Upper lobe of left lung (tissue), 6 donors: Measurements from ENCODE around the gene TSPAN33. TPM values are rescaled to one million over a fixed set of nuclear protein-coding genes. Genes with fewer than 3 reads are reported as not detected.
A peak's percentile ranks its signal among the peaks of the same experiment; 100 is the strongest.
"Not testable (repeated sequence)": the region's sequence is repeated elsewhere in the genome, so short reads cannot be mapped to it uniquely, and the experiment has no call there.

Experiments
- ATAC-seq, 2 donors: fragments of 200-7000 bp; cut with Tn5 transposase; one replicate each; pipeline ENCODE4 v1.9.1; 2022; ENCODE audit warnings: mild to moderate bottlenecking in 2 of 2, moderate library complexity in 2 of 2; ENCODE audit not compliant: low FRiP score in 2 of 2
- DNase-seq, 2 donors: peaks; one replicate each; pipeline ENCODE4 v3.0.0-alpha.2; 2019 to 2020
- H3K27ac ChIP-seq, 4 donors: fragments of 200-600 bp; sonication (generic); one replicate each; pipeline ENCODE4 v1.5.1; 2016 to 2019
- H3K27me3 ChIP-seq, 4 donors: fragments of 200-600 bp; sonication (generic); one replicate each; pipeline ENCODE4 v1.5.1; 2017 to 2019
- H3K36me3 ChIP-seq, 4 donors: fragments of 200-600 bp; sonication (generic); one replicate each; pipeline ENCODE4 v1.5.1; 2016 to 2019
- H3K4me1 ChIP-seq, 4 donors: fragments of 200-600 bp; sonication (generic); one replicate each; pipeline ENCODE4 v1.5.1; 2018 to 2019
- H3K4me3 ChIP-seq, 4 donors: fragments of 200-600 bp; sonication (generic); one replicate each; pipeline ENCODE4 v1.5.1; 2017 to 2019; ENCODE audit warnings: mild to moderate bottlenecking in 2 of 4, moderate library complexity in 1 of 4
- H3K9me3 ChIP-seq, 4 donors: fragments of 200-600 bp; sonication (generic); one replicate each; pipeline ENCODE4 v1.5.1; 2018 to 2019
- EP300 ChIP-seq, 4 donors: sonication (generic); formaldehyde crosslinking; IDR thresholded peaks; one replicate each; pipeline ENCODE4 v1.5.1; 2017; ENCODE audit warnings: antibody characterized with exemption in 4 of 4, control low read depth in 2 of 4
- POLR2A ChIP-seq, 4 donors: fragments of 450-650 bp; IDR thresholded peaks; one replicate each; pipeline ENCODE4 v1.5.1; 2016 to 2017; ENCODE audit warnings: antibody characterized with exemption in 4 of 4, mild to moderate bottlenecking in 2 of 4
- POLR2AphosphoS5 ChIP-seq, 2 donors: sonication (generic); formaldehyde crosslinking; IDR thresholded peaks; one replicate each; pipeline ENCODE4 v1.5.1; 2017; ENCODE audit warnings: antibody characterized with exemption in 2 of 2
- WGBS, 2 donors: methylation state at CpG; one replicate each; pipeline ENCODE4 v1.1.5; 2017 to 2018; 5-methylcytosine and 5-hydroxymethylcytosine counted together
- total RNA-seq, 6 donors: library from RNA; depleted of rRNA in 4 of 6; stranded (reverse); fragments of >200 nt in 4 of 6; gene quantifications; one replicate each; pipeline versions ENCODE4 v1.1.0 to v1.2.1, GENCODE V29; 2016 to 2021
- TF ChIP-seq, protein P1 (sequence below), 6 experiments: fragments of 450-650 bp in 4 of 6; fragments of 200-600 bp in 2 of 6; sonication (generic) in 2 of 6; IDR thresholded peaks; one replicate each; pipeline ENCODE4 v1.5.1; 2016 to 2019; ENCODE audit warnings: antibody characterized with exemption in 6 of 6
- donor health status: DM: no; HTN: no; CAD: no; lungs with moderate emphysema.
- donor health status: DM: no; HTN: yes; CAD: no; lungs with severe emphysema.

TSPAN33 gene
- total RNA-seq, 6 donors from 2014 or later: 1.2 to 10.1 (median 4.0) TPM

DNA sequence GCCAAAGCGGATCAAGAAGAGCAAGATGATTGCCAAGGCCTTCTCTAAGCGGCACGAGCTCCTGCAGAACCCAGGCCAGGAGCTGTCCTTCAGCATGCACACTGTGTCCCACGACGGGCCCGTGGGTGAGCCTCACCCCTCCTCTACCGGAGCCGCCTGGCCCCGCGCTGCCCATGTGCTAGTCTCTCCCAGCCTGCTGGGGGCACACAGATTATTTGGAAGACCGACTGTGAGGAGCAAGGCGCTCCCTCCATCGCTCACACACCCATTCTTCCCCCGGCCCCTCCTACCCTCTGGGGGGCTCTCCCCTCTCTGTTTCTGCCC, 66.4 kb downstream of the TSPAN33 start:
- no peaks in the 10 kb centered on the region for H3K27me3 ChIP-seq
- H3K4me1 ChIP-seq: no peaks in the 10 kb centered on the region
- H3K27ac ChIP-seq: no peak overlapping the region
- no peak overlapping the region for H3K4me3 ChIP-seq
- H3K36me3 ChIP-seq: no peaks in the 10 kb centered on the region
- peak in 1 of 2 donors; percentile 72 for DNase-seq
- WGBS, 2 donors: 92 to 94% methylated on average over 14 of the region's 14 CpGs
- no peak for ATAC-seq
- H3K9me3 ChIP-seq: no peaks in the 10 kb centered on the region
- TF ChIP-seq, protein P1, sequence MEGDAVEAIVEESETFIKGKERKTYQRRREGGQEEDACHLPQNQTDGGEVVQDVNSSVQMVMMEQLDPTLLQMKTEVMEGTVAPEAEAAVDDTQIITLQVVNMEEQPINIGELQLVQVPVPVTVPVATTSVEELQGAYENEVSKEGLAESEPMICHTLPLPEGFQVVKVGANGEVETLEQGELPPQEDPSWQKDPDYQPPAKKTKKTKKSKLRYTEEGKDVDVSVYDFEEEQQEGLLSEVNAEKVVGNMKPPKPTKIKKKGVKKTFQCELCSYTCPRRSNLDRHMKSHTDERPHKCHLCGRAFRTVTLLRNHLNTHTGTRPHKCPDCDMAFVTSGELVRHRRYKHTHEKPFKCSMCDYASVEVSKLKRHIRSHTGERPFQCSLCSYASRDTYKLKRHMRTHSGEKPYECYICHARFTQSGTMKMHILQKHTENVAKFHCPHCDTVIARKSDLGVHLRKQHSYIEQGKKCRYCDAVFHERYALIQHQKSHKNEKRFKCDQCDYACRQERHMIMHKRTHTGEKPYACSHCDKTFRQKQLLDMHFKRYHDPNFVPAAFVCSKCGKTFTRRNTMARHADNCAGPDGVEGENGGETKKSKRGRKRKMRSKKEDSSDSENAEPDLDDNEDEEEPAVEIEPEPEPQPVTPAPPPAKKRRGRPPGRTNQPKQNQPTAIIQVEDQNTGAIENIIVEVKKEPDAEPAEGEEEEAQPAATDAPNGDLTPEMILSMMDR (IDR thresholded peaks at IDR 0.05): no peak
- TF ChIP-seq EP300 (IDR thresholded peaks at IDR 0.05) (no peak), POLR2AphosphoS5 (IDR thresholded peaks at IDR 0.05) (no peak), POLR2A (IDR thresholded peaks at IDR 0.05) (no peak)

DNA sequence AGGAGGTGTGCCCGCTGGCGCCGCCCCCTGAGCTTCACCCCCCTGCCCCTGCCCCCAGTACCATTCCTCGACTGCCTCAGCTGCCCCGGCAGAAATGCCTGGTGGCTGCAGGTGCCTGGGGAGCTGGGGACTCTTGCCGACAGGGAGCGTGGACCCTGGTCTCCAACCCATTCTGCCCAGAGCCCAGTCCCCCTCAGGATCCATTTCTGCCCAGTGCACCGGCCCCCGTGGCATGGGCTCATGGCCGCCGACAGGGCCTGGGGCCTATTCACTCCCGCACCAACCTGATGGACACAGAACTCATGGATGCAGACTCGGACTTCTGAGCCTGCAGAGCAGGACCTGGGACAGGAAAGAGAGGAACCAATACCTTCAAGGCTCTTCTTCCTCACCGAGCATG, 67.6 kb downstream of the TSPAN33 start:
- no peak for ATAC-seq
- no peak for TF ChIP-seq POLR2AphosphoS5 (IDR thresholded peaks at IDR 0.05)
- TF ChIP-seq, protein P1 (IDR thresholded peaks at IDR 0.05): no peak
- TF ChIP-seq EP300 (IDR thresholded peaks at IDR 0.05): no peak
- no peak for TF ChIP-seq POLR2A (IDR thresholded peaks at IDR 0.05)
- no peaks in the 10 kb centered on the region for H3K4me1 ChIP-seq
- no peak for DNase-seq
- WGBS, 2 donors: 95 to 100% methylated on average over 5 to 14 of the region's 14 CpGs
- no peaks in the 10 kb centered on the region for H3K27me3 ChIP-seq
- no peaks in the 10 kb centered on the region for H3K36me3 ChIP-seq
- H3K4me3 ChIP-seq: no peak overlapping the region
- no peak overlapping the region for H3K27ac ChIP-seq
- H3K9me3 ChIP-seq: no peaks in the 10 kb centered on the region

DNA sequence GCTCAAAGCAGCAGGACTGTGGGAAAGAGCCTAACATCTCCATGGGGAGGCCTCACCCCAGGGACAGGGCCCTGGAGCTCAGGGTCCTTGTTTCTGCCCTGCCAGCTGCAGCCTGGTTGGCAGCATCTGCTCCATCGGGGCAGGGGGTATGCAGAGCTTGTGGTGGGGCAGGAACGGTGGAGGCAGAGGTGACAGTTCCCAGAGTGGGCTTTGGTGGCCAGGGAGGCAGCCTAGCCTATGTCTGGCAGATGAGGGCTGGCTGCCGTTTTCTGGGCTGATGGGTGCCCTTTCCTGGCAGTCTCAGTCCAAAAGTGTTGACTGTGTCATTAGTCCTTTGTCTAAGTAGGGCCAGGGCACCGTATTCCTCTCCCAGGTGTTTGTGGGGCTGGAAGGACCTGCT, 68.1 kb downstream of the TSPAN33 start:
- no peak for DNase-seq
- no peak for ATAC-seq
- TF ChIP-seq, protein P1 (IDR thresholded peaks at IDR 0.05): no peak
- TF ChIP-seq POLR2A (IDR thresholded peaks at IDR 0.05) (no peak), POLR2AphosphoS5 (IDR thresholded peaks at IDR 0.05) (no peak), EP300 (IDR thresholded peaks at IDR 0.05) (no peak)
- Histone ChIP-seq H3K27me3 (no peaks in the 10 kb centered on the region), H3K9me3 (no peaks in the 10 kb centered on the region), H3K36me3 (no peaks in the 10 kb centered on the region), H3K4me1 (no peaks in the 10 kb centered on the region), H3K4me3 (no peak overlapping the region), H3K27ac (no peak overlapping the region)
- 73 to 89% methylated on average over 1 to 4 of the region's 4 CpGs for WGBS, 2 donors

DNA sequence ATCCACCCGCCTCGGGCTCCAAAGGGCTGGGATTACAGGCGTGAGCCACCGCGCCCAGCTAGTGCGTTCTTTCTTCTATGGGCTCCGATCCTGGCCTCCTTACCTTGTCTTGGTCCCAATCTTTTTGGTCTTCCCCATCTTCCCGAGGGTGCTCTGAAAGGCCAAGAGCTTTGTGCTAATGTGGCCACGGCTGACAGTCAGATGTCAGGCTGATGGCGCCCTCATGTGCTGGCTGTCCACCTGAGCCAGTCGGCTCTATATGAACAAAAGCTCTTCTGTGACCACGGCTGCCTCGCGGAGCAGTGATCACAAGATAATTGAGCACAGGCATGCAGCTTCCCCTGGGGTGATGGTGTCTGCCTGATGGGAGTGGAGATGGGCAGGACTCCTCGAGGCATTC, 69.3 kb downstream of the TSPAN33 start:
- Histone ChIP-seq H3K27ac (no peak overlapping the region), H3K9me3 (no peaks in the 10 kb centered on the region), H3K4me3 (no peak overlapping the region), H3K36me3 (no peaks in the 10 kb centered on the region), H3K27me3 (no peaks in the 10 kb centered on the region), H3K4me1 (peaks cover 0 to 5% (median 1%) of the 10 kb centered on the region in 4 donors)
- TF ChIP-seq POLR2A (IDR thresholded peaks at IDR 0.05): no peak
- no peak for TF ChIP-seq POLR2AphosphoS5 (IDR thresholded peaks at IDR 0.05)
- TF ChIP-seq, protein P1 (IDR thresholded peaks at IDR 0.05): no peak
- no peak for TF ChIP-seq EP300 (IDR thresholded peaks at IDR 0.05)
- ATAC-seq: no peak
- 75 to 90% methylated on average over 9 to 15 of the region's 15 CpGs for WGBS, 2 donors
- DNase-seq: no peak

DNA sequence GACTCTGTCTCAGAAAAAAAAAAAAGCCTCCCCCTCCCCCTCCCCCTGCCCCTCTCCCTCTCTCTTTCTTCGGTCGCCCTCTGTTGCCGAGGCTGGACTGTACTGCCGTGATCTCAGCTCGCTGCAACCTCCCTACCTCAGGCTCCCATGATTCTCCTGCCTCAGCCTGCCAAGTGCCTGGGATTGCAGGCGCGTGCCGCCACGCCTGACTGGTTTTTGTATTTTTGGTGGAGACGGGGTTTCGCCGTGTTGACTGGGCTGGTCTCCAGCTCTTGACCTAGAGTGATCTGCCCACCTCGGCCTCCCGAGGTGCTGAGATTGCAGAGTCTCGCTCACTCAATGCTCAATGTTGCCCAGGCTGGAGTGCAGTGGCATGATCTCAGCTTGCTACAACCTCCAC, 71.2 kb downstream of the TSPAN33 start:
- ATAC-seq, H3K9me3 ChIP-seq, H3K36me3 ChIP-seq, H3K27ac ChIP-seq, H3K4me3 ChIP-seq, H3K27me3 ChIP-seq, H3K4me1 ChIP-seq: not testable (repeated sequence)
- peak in 1 of 2 donors; percentile 45 for DNase-seq
- 97 to 99% methylated on average over 14 to 15 of the region's 15 CpGs for WGBS, 2 donors

DNA sequence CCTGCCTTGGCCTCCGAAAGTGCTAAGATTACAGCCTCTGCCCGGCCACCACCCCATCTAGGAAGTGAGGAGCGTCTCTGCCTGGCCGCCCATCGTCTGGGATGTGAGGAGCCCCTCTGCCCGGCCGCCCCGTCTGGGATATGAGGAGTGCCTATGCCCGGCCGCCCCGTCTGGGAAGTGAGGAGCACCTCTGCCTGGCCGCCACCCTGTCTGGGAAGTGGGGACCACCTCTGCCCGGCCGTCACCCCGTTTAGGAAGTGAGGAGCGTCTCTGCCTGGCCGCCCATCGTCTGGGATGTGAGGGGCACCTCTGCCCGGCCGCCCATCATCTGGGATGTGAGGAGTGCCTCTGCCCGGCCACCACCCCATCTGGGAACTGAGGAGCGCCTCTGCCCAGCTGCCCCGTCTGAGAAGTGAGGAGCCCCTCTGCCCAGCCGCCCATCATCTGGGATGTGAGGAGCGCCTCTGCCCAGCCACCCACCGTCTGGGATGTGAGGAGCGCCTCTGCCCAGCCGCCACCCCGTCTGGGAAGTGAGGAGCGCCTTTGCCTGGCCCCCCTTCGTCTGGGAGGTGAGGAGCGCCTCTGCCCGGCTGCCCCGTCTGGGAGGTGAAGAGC, 71.7 kb downstream of the TSPAN33 start:
- H3K27ac ChIP-seq, H3K27me3 ChIP-seq, H3K36me3 ChIP-seq, ATAC-seq, H3K9me3 ChIP-seq, H3K4me1 ChIP-seq, H3K4me3 ChIP-seq: not testable (repeated sequence)
- DNase-seq: peak in 1 of 2 donors; percentile 60
- 92 to 93% methylated on average over 8 to 34 of the region's 34 CpGs for WGBS, 2 donors

DNA sequence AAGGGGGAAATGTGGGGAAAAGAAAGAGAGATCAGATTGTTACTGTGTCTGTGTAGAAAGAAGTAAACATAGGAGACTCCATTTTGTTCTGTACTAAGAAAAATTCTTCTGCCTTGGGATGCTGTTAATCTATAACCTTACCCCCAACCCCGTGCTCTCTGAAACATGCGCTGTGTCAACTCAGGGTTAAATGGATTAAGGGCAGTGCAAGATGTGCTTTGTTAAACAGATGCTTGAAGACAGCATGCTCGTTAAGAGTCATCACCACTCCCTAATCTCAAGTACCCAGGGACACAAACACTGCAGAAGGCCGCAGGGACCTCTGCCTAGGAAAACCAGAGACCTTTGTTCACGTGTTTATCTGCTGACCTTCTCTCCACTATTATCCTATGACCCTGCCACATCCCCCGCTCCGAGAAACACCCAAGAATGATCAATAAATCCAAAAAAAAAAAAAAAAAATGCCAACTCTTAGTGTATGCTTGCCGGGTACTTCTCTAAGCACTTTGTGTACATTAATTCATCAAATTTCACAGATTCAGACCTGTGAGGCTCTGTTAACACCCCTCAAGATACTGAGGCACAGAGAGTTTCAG, 72.4 kb downstream of the TSPAN33 start:
- WGBS, 2 donors: 67 to 72% methylated on average over 7 to 8 of the region's 8 CpGs
- not testable (repeated sequence) for H3K9me3 ChIP-seq, H3K36me3 ChIP-seq, H3K4me3 ChIP-seq, H3K27me3 ChIP-seq, DNase-seq, ATAC-seq, H3K4me1 ChIP-seq, H3K27ac ChIP-seq
